GM12878 (cell line): ENCODE measurements around the gene LIF.

Source experiments
- BCL3 ChIP-seq: IDR thresholded peaks from 2 replicates; pipeline ENCODE4 v1.6.1; 2011; ENCODE audit warnings: borderline replicate concordance, low read depth, mild to moderate bottlenecking, moderate library complexity, low read length; ENCODE audit not compliant: insufficient read depth, poor library complexity, severe bottlenecking
- CTCF ChIP-seq, 3 experiments: IDR thresholded peaks in 2 of 3; conservative IDR thresholded peaks in 1 of 3; 2 replicates each; pipeline ENCODE4 v1.5.1; 2011; ENCODE audit warnings: low read depth in 3 of 3, low read length in 3 of 3, mild to moderate bottlenecking in 3 of 3, control low read depth in 2 of 3, moderate library complexity in 2 of 3, inconsistent platforms in 1 of 3, mixed read lengths in 1 of 3; ENCODE audit not compliant: control insufficient read depth in 2 of 3, insufficient read depth in 1 of 3; ENCODE audit errors: extremely low read depth in 1 of 3
- PAX5 ChIP-seq: IDR thresholded peaks from 2 replicates; pipeline ENCODE4 v1.6.1; 2011; ENCODE audit warnings: low read depth, low read length, borderline replicate concordance
- POLR2A ChIP-seq: IDR thresholded peaks from 2 replicates; pipeline ENCODE4 v1.6.1; 2011; ENCODE audit warnings: low read depth, mild to moderate bottlenecking, low read length
- POLR2AphosphoS5 ChIP-seq: IDR thresholded peaks from 2 replicates; pipeline ENCODE4 v1.6.1; 2011; ENCODE audit warnings: mild to moderate bottlenecking, low read length, inconsistent platforms
- SMARCA5 ChIP-seq: fragments of 450-650 bp; IDR thresholded peaks from 2 replicates; pipeline ENCODE4 v1.6.1; 2017; ENCODE audit warnings: mild to moderate bottlenecking
- SRF ChIP-seq, 2 experiments: IDR thresholded peaks; 2 replicates each; pipeline ENCODE4 v1.6.1; 2011; ENCODE audit warnings: low read depth in 2 of 2, low read length in 2 of 2, mild to moderate bottlenecking in 1 of 2, moderate library complexity in 1 of 2
- USF1 ChIP-seq: IDR thresholded peaks from 2 replicates; pipeline ENCODE4 v1.6.1; 2011; ENCODE audit warnings: borderline replicate concordance, low read depth, mild to moderate bottlenecking, moderate library complexity, mixed read lengths, low read length; ENCODE audit not compliant: insufficient read depth; ENCODE audit errors: extremely low read length
- ZBED1 ChIP-seq: IDR thresholded peaks from 2 replicates; pipeline ENCODE4 v1.6.1; 2016; ENCODE audit warnings: borderline replicate concordance
- ZNF24 ChIP-seq: fragments of 450-650 bp; IDR thresholded peaks from 2 replicates; pipeline ENCODE4 v1.6.1; 2017; ENCODE audit warnings: antibody characterized with exemption, mild to moderate bottlenecking
- TF ChIP-seq, protein P1 (sequence below): IDR thresholded peaks from 2 replicates; pipeline ENCODE4 v1.6.1; 2012; ENCODE audit warnings: improper control_type of control experiment, low read depth, low read length; ENCODE audit not compliant: insufficient replicate concordance
- TF ChIP-seq, protein P2 (sequence below): IDR thresholded peaks from 2 replicates; pipeline ENCODE4 v1.6.1; 2012; ENCODE audit warnings: low read depth, low read length, improper control_type of control experiment

DNA sequence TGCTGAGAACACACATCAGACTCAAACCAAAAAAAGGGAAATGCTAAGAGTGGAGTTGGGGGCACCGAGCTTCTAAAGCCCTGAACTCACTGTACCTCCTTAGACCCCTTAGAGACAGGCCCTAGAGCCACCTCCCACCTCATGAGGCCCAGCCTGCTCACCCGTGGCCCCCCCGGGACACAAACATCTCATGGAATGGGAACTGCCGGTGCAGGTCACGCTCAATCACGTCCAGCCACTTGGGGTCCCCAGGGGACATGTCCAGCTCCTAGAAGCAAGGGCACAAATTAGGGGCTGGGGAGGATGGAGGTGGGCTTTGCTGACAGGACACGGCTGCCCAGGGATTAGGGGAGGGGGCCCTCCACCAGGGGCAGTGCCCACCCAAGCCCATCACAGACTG lies 49.0 kb upstream of the LIF start:
- TF ChIP-seq CTCF (IDR thresholded peaks at IDR 0.05 in 2 of 3, conservative IDR thresholded peaks at IDR 0.05 in 1 of 3; ENCODE audit: control insufficient read depth in 2 of 3, extremely low read depth in 1 of 3, insufficient read depth in 1 of 3, low read depth in 3 of 3, low read length in 3 of 3): no peak
- no peak for TF ChIP-seq ZBED1
- TF ChIP-seq, protein P1, sequence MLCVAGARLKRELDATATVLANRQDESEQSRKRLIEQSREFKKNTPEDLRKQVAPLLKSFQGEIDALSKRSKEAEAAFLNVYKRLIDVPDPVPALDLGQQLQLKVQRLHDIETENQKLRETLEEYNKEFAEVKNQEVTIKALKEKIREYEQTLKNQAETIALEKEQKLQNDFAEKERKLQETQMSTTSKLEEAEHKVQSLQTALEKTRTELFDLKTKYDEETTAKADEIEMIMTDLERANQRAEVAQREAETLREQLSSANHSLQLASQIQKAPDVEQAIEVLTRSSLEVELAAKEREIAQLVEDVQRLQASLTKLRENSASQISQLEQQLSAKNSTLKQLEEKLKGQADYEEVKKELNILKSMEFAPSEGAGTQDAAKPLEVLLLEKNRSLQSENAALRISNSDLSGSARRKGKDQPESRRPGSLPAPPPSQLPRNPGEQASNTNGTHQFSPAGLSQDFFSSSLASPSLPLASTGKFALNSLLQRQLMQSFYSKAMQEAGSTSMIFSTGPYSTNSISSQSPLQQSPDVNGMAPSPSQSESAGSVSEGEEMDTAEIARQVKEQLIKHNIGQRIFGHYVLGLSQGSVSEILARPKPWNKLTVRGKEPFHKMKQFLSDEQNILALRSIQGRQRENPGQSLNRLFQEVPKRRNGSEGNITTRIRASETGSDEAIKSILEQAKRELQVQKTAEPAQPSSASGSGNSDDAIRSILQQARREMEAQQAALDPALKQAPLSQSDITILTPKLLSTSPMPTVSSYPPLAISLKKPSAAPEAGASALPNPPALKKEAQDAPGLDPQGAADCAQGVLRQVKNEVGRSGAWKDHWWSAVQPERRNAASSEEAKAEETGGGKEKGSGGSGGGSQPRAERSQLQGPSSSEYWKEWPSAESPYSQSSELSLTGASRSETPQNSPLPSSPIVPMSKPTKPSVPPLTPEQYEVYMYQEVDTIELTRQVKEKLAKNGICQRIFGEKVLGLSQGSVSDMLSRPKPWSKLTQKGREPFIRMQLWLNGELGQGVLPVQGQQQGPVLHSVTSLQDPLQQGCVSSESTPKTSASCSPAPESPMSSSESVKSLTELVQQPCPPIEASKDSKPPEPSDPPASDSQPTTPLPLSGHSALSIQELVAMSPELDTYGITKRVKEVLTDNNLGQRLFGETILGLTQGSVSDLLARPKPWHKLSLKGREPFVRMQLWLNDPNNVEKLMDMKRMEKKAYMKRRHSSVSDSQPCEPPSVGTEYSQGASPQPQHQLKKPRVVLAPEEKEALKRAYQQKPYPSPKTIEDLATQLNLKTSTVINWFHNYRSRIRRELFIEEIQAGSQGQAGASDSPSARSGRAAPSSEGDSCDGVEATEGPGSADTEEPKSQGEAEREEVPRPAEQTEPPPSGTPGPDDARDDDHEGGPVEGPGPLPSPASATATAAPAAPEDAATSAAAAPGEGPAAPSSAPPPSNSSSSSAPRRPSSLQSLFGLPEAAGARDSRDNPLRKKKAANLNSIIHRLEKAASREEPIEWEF: no peak
- TF ChIP-seq PAX5: no peak
- TF ChIP-seq, protein P2, sequence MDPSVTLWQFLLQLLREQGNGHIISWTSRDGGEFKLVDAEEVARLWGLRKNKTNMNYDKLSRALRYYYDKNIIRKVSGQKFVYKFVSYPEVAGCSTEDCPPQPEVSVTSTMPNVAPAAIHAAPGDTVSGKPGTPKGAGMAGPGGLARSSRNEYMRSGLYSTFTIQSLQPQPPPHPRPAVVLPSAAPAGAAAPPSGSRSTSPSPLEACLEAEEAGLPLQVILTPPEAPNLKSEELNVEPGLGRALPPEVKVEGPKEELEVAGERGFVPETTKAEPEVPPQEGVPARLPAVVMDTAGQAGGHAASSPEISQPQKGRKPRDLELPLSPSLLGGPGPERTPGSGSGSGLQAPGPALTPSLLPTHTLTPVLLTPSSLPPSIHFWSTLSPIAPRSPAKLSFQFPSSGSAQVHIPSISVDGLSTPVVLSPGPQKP: no peak
- no peak for TF ChIP-seq SMARCA5
- TF ChIP-seq POLR2A: no peak
- no peak for TF ChIP-seq SRF (IDR thresholded peaks at IDR 0.05; ENCODE audit: low read depth in 2 of 2, low read length in 2 of 2)
- TF ChIP-seq BCL3: no peak
- no peak for TF ChIP-seq USF1
- no peak for TF ChIP-seq POLR2AphosphoS5
- TF ChIP-seq ZNF24: no peak
